GM21737 (cell line): ENCODE results near the gene GUCA1C.

Experiments
- ATAC-seq: cut with Tn5 transposase; IDR thresholded peaks from one replicate; pipeline ENCODE4 v1.9.1; 2021; ENCODE audit warnings: mild to moderate bottlenecking, moderate library complexity; ENCODE audit not compliant: unreplicated experiment

The GUCA1C gene

DNA sequence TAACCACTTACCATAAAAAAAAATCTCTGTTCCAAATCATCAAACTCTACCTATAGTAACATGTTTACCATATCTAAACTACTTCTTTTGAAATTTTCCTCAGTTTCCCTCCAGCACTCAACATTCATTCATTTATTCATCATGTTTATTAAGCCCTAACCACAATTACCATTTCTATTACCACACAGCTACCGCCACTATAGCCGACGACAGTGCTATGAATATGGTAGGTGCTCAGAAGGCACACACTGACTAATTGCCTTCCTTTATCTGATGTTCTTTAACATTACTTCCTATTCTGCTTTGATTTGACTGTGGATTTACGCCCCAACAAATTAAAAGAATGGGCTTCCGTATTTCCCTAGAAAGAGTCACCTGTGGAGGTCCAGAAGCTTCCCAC is 43.9 kb downstream of the GUCA1C start:
- no peak for ATAC-seq

- ATAC-seq: no peak
These were observed 46.5 kb downstream of the GUCA1C start for GRCh38 chr3:108907194-108907593.

- ATAC-seq: no peak
These were observed 54.1 kb downstream of the GUCA1C start for GRCh38 chr3:108899530-108899929.

- ATAC-seq: no peak
These were observed 55.8 kb downstream of the GUCA1C start for GRCh38 chr3:108897883-108898282.

DNA sequence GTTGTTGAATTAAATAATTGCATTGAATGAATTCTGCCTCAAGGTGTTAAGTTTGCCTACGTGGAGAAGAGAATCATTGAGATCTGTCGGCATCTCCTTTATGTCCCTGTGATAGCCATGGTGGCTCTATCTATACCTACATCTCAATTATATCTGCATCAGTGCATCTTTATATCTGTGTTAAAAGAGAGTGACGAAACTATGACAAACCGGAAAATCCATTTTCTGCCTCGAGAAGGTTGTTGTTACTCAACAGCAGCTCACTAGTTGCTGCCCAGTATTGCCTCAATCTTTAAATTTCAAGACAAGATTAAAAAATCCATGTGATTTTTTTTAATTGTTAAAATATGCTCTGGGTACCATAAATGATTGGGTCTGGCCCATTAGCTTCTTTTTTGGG is 58.7 kb downstream of the GUCA1C start:
- ATAC-seq: no peak

- no peak for ATAC-seq
These were observed 61.8 kb downstream of the GUCA1C start for GRCh38 chr3:108891833-108892232.

DNA sequence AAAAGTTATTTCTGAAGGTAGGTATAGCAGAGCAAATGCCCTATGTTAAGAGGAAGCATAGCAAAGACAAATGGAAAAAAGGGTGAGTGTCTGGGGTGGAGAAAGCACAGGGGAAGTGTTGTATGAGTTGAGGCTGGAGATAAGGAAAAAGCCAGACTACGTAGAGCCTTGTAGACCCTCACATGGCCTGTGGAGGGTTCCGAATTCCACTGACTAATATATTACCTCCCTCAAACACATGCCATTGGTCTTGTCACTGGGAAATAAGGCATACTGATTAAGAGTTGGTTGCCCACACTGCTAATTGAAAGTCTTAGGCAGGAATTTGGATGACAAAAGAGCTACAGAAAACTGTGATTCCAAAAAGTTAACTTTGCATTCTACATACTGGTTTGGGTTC is 65.9 kb downstream of the GUCA1C start:
- no peak for ATAC-seq

GRCh38 chr3:108887121-108887520 is 66.6 kb downstream of the GUCA1C start:
- ATAC-seq: no peak

DNA sequence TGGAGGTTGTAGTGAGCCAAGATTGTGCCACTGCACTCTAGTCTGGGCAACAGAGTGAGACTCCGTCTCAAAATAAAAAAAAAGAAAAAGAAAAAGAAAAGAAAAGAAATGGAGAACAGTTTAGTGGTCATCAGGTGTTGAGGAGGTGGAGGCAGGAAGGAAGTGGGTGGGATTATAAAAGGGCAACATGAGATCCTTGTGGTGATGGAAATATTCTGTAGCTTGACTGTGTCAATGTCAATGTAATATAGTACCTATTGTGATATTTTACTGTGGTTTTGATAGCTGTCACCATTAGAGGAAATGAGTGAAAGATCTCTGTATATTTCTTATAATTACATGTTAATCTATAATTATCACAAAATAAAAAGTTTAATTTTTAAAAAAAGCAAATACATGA is 70.3 kb downstream of the GUCA1C start:
- ATAC-seq: no peak

DNA sequence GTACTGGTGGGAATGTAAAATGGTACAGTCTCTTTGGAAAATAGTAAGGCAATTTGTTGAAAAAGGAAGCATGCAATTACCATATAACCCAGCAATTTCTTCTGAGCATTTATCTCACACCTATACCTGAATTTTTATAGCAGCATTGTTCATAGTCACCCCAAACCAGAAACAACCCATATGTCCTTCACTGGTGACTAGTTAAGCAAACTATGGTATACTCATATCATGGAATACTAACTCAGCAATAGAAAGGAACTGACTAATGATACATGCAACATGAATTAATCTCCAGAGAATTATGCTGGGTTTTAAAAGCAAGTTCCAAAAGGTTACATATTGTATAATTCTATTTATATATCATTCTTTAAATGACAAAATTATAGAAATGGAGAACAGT is 70.9 kb downstream of the GUCA1C start:
- ATAC-seq: no peak

DNA sequence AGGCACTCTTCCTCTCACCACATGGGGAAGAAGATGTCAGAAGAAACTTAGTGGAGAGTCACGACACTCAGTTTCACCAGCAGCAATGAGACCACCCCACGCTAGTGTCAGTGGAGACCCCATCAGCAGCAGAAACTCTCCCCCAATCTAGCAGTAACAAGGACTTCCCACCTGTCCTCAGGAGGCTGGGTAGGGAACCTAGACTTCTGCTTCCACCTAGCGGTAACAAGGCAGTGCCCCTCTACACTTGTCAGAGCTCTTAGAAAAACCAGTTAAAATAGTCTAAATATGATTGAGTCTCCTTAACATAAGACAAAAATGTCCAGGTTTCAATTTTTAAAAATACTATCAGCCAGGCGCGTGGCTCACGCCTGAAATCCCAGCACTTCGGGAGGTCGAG is 73.8 kb downstream of the GUCA1C start:
- no peak for ATAC-seq

DNA sequence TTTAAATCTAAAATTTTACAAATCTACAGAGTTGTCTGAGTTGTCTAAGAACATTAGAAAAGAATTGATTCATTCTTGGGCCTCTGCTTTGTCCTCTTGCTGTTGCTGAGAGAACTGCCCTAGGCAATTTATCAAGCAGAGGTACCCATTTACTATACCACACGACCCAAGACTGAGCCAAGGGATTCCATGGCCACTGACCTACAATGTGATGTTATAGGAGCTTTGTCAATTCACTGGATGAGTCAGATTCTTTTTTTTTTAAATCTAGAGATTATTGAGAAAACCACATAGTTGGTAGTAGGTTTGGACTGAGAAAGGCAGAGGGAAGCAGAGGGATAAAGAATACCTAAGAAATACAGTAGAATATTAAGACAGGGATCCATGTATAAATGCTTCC is 75.8 kb downstream of the GUCA1C start:
- no peak for ATAC-seq

- no peak for ATAC-seq
These were observed 89.9 kb downstream of the GUCA1C start for GRCh38 chr3:108863799-108864135.

- ATAC-seq: no peak
These were observed 90.5 kb downstream of the GUCA1C start for GRCh38 chr3:108862865-108863798.

DNA sequence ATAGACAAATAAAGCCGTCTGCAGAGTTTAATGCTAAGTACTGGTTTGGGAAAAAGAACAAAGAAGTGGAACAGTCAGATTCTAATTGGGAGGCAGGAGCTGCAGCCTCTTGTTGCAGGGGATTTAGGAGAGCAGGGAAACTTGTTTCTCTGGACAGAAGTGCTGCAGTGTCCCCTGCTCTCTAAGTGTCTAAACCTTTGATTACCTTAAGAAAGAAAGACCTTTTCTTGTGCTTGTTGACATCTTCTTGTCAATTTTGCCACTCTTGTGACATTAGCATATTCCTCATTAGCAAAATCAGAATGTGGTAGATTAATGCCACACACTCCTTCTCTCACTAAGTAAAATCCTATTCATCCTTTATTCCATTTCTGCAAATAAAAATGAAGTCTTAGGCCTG is 92.3 kb downstream of the GUCA1C start:
- no peak for ATAC-seq
